MM.1S (cell line): Measurements from ENCODE around the gene CENPM.

Source experiments
- EZH2 ChIP-seq: fragments of 300-600 bp; sonication (generic); optimal IDR thresholded peaks from 2 replicates; pipeline ENCODE3; 2017; ENCODE audit warnings: low read depth, mild to moderate bottlenecking, antibody characterized with exemption, low read length, mixed read lengths
- TF ChIP-seq, protein P1 (sequence below): fragments of 300-600 bp; sonication (generic); IDR thresholded peaks from 2 replicates; pipeline ENCODE4 v1.5.1; 2016; ENCODE audit warnings: antibody characterized with exemption, low read length, mixed read lengths

- TF ChIP-seq, protein P1, sequence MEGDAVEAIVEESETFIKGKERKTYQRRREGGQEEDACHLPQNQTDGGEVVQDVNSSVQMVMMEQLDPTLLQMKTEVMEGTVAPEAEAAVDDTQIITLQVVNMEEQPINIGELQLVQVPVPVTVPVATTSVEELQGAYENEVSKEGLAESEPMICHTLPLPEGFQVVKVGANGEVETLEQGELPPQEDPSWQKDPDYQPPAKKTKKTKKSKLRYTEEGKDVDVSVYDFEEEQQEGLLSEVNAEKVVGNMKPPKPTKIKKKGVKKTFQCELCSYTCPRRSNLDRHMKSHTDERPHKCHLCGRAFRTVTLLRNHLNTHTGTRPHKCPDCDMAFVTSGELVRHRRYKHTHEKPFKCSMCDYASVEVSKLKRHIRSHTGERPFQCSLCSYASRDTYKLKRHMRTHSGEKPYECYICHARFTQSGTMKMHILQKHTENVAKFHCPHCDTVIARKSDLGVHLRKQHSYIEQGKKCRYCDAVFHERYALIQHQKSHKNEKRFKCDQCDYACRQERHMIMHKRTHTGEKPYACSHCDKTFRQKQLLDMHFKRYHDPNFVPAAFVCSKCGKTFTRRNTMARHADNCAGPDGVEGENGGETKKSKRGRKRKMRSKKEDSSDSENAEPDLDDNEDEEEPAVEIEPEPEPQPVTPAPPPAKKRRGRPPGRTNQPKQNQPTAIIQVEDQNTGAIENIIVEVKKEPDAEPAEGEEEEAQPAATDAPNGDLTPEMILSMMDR, result no peak
- TF ChIP-seq EZH2, result no peak
These were observed 46.8 kb downstream of the CENPM start for GRCh38 chr22:41899992-41900651.
